NCI-H345 treated with DMSO at 0.1 percent for 48 hours (cell line): ENCODE data around the gene WFS1.

Source experiments
- DNase-seq: peaks from one replicate; lab custom pipeline; 2025; ENCODE audit not compliant: unreplicated experiment; lab: John Stamatoyannopoulos, UW

WFS1 gene

DNA sequence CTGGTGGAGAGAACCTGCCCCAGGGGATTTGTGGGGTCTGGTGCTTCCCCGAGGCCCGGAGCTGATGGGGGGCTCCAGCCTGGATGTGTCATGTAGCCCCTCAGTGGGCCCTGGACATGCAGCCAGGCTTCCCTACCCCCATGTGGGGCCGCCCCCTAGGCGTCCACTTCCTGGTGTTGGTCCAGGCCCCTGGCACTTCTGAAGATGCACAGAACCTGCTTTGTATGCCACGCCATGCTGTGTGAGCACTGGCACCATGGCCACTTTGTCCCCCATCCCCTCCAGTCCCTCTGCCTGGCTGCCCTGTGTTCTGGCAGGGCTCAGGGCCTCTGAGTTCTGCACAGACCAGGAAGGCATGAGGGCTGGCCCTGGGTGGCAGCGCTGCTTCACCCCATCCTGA lies 29.2 kb downstream of the WFS1 start:
- no peak for DNase-seq

DNA sequence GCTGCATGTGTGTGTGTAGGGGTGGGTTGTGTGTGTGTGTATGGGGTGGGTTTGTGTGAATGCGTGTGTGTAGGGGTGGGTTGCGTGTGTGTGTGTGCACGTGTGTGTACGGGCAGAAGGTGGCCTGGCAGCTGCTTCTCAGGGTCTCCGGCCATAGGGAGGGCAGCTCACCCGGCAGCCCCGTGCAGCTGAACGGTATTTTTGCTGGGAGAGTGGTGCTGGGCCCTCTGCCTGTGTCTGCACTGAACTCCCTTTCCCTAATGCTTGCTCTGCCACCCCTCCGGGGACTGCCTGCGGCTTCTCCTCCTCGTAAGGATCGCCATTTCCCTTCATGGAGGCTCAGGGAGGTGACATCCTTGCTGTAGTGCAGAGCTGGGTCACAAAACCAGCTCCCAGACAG lies 30.2 kb downstream of the WFS1 start:
- DNase-seq, result no peak

DNA sequence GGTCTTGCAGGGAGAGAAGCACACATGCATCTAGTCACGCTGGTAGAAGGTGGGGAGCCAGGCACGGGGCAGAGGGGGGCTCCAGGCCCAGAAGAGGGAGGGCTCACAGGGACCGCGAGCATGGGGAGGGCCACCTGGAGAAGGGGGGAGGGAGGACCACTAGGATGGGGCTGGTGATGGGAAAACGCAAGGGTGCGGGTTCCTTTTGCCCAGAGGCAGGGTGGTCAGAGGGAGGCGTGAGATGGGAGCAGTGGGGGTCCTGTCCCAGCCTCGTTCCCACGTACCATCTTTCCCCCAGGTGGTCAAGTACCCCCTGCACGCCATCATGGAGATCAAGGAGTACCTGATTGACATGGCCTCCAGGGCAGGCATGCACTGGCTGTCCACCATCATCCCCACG lies 30.7 kb downstream of the WFS1 start:
- no peak for DNase-seq

DNA sequence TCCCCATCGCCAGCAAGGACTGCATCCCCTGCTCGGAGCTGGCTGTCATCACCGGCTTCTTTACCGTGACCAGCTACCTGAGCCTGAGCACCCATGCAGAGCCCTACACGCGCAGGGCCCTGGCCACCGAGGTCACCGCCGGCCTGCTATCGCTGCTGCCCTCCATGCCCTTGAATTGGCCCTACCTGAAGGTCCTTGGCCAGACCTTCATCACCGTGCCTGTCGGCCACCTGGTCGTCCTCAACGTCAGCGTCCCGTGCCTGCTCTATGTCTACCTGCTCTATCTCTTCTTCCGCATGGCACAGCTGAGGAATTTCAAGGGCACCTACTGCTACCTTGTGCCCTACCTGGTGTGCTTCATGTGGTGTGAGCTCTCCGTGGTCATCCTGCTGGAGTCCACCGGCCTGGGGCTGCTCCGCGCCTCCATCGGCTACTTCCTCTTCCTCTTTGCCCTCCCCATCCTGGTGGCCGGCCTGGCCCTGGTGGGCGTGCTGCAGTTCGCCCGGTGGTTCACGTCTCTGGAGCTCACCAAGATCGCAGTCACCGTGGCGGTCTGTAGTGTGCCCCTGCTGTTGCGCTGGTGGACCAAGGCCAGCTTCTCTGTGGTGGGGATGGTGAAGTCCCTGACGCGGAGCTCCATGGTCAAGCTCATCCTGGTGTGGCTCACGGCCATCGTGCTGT lies 31.5 kb downstream of the WFS1 start:
- no peak for DNase-seq

DNA sequence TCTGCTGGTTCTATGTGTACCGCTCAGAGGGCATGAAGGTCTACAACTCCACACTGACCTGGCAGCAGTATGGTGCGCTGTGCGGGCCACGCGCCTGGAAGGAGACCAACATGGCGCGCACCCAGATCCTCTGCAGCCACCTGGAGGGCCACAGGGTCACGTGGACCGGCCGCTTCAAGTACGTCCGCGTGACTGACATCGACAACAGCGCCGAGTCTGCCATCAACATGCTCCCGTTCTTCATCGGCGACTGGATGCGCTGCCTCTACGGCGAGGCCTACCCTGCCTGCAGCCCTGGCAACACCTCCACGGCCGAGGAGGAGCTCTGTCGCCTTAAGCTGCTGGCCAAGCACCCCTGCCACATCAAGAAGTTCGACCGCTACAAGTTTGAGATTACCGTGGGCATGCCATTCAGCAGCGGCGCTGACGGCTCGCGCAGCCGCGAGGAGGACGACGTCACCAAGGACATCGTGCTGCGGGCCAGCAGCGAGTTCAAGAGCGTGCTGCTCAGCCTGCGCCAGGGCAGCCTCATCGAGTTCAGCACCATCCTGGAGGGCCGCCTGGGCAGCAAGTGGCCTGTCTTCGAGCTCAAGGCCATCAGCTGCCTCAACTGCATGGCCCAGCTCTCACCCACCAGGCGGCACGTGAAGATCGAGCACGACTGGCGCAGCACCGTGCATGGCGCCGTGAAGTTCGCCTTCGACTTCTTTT lies 32.2 kb downstream of the WFS1 start:
- DNase-seq, result no peak

DNA sequence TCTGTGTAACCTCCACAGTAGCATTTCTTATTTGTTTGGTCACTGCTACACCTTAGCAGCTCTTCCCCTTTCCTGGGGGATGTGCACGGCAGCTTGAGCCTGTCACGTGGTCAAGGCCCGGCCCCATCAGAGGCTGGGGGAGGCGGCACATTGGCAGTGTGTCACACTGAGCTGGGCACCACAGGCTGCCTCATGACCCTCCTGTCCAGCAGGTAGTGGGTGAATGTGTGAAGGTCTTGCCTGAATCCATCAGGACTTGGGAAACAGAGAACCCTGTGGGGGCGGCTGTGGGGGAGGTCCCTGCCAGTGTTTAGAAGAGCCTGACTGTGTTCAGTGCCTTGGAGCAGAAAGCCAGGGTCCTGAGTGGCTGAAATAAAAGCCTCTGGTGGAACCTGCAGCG lies 33.2 kb downstream of the WFS1 start:
- no peak for DNase-seq

DNA sequence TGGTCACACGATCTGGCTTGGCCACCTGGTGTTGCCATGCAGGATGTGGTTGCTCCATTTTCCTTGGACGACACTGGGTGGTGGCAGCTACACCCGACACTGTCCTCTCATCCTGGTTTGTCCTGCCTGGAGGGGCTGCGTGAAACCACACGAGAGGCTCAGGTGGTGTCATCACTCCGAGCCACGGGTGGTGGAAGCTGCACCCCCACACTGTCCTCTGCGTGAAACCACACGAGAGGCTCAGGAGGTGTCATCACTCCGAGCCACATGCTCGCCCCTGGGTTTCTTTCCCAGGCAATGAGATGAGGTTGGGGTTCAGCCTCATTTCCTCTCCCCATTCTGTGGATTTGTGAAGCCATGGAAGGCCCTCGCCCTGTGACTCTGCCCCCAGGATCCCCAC lies 34.3 kb downstream of the WFS1 start:
- no peak for DNase-seq

DNA sequence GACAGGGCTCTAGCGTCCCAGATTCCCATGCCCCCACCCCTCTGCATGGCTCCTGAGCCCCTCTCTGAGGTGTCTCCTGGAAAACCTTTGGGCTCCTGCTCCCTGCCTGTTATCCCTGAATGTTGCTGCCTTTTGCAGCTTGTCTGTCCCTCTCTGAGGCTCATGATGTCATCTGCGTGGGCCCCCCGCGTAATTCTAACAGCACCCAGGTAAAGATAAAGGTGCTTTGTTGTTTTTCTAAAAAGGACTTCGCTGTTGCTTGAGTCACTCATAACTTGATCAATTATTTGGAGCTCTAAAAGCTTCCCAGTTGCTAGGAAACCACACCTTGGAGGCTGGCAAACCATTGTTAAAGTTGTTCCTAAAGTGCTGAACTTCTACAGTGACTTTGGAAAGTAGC lies 36.6 kb downstream of the WFS1 start:
- no peak for DNase-seq

DNA sequence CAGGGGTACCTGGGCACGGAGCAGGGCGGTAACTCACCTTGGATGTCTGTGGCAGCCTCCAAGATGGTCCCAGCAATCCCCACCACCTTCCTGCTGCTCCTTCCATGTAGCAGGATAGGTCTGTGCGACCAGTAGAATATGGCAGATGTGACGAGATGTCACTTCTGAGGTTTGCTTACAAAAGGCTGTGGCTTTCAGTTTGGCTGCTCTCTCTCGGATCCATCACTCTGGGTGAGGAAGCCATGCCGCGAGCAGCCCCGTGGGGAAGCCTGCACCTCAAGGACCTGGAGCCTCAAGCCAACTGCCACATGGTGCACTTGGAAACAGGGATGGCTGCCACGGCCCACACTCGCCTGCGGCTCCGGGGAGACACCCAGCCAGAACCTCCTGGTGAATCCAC lies 37.6 kb downstream of the WFS1 start:
- DNase-seq, result no peak

DNA sequence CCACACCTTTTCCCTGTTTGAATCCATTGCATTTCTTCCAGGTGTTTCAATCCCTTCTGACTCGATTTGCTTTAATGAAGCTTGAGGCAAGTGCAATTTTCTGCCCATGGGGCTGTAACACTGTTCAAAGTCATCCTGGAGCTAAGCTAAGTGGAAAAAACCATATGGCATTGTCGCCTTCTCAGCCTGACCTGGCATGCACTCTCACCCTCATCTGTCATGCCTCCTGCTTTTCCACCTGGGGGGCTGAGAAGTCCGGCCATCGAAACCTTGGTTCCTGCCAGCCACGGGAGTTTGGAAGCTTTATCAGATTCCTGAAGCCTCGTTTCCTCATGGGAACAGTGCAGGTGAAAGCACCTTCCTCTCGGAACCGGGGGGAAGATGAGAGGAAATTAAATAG lies 38.2 kb downstream of the WFS1 start:
- no peak for DNase-seq

DNA sequence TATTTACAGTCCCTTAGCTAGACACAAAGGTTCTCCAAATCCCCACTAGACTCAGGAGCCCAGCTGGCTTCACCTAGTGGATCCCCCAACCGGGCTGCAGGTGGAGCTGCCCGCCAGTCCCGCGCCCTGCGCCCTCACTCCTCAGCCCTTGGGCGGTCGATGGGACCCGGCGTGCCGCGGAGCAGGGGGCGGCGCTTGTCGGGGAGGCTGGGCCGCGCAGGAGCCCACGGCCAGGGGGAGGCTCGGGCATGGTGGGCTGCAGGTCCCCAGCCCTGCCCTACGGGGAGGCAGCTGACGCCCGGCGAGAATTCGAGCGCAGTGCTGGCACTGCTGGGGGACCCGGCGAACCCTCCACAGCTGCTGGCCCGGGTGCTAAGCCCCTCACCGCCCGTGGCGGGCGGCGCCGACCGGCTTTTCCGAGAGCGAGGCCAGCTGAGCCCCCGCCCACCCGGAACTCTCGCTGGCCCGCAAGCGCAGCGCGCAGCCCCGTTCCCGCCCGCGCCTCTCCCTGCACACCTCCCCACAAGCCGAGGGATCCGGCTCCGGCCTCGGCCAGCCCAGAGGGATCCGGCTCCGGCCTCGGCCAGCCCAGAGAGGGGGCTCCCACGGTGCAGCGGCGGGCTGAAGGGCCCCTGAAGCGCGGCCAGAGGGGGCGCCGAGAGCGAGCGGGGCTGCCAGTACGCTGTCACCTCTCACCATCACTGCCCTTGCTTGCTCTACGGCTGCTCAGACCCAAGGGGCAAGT lies 39.4 kb downstream of the WFS1 start:
- DNase-seq, result peak; percentile 27

DNA sequence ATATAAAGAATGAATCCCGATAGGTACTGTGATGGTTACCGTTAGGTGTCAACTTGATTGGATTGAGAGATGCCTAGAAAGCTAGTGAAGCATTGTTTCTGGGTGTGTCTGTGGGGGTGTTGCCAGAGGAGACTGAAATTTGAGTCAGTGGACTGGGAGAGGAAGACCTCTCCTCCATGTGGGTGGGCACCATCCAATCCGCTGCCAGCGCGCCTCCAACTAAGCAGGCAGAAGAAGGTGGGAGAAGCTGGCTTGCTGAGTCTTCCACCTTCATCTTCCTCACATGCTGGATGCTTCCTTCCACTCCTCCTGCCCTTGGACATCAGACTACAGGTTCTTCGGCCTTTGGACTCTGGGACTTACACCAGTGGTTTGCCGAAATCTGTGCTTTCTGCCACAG lies 40.1 kb downstream of the WFS1 start:
- DNase-seq, result no peak

DNA sequence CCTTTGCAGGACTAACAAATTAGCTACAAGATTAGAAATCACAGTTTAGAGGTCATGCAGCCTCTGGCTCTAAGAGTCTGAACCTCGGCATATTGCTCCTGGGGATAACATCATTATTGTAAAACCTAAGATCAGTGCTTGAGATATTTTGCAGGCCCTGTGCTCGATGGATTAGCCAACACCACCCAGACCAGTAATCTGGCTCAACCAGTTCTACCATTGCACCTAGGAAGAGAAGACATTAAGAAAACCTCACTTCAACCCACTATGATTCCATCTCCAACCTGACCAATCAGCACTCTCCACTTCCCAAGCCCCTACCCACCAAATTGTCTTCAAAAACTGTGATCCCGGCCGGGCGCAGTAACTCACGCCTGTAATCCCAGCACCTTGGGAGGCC lies 43.6 kb downstream of the WFS1 start:
- no peak for DNase-seq

DNA sequence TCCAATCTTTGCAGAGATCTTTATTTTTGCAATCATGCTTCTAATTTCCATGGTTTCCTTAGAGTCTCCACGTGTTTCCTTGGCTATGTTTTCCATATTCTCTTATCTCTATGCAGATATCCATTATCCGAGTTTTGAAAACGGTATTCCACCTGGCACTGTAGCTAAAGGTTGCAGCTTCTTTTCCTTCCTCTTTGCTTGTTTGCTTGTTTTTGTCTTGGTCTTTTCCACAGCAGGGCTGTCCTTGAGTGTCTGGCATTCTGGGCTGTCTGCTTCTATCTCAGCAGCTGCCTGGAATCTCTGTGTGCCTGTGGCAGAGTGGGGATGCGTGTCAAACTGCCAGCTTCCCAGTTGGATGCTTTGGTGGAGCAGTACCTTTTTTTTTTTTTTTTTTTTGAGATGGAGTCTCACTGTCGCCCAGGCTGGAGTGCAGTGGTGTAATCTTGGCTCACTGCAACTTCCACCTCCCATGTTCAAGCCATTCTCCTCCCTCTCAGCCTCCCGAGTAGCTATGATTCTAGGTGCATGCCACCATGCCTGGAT lies 46.9 kb downstream of the WFS1 start:
- DNase-seq, result no peak

DNA sequence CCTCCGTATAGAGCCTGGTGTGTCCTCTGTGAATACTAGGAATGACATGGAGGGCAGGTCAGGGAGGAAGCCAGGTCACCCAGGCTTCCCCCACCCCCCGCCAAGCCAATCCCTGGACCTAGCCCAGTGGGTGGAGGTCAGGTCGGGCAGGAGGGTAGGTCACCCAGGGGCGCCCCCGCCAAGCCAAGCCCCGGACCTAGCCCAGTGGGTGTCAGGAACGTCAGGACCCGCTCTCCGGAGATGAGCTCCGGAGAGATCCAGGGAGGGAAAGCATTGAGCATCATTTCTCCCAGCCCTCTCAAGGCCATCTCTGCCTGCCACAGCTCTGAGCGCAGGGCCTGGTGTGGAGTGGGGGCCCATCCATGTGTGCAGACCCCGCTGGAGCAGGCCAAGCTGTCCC lies 48.6 kb downstream of the WFS1 start:
- no peak for DNase-seq

DNA sequence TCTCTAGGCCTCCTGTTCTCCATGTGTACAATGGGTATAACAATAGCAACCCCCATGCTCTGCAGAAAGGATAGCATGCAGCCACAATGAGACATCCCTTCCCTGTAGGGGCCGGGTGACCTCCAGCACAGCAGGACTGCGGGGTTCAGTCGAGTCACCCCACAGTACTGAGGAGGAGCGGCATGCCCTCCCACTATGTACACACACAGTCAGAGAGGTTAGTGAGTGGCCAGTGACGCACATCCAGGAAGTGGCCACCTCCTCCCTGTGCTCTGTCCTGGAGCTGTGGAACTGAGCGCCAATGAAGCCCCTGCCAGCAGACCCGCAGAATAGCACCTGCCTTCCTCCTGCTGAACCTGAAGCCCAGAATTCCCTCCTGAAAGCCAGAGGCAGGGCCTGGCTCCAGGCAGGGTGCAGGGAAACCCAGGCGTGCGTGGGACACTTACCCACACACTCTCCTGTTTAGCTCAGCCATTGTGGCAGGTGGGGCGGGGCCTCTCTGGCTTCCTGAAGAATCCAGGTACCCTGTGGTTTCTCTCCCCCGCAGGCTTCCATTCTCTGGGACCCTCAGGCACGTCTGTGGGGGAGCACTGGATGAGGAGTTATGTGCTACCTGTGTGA lies 50.0 kb downstream of the WFS1 start:
- DNase-seq, result no peak

DNA sequence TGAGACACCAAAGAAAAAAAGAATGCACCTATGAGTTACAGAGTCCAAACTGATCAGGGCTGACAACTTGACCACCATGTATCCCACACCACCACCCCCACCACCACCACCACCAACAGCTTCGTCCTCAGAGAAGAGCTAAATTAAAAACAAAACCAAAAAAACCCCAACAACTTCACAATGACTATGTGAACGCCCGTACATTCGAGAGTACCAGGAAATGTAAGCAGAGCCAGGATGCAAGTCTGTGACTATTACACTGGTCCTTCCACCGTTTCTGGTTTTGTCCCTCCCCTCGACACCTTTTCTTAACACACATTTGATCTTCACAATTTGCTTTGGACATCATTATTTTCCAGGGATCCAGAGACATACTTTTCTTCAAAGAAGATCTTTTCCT lies 51.0 kb downstream of the WFS1 start:
- no peak for DNase-seq

DNA sequence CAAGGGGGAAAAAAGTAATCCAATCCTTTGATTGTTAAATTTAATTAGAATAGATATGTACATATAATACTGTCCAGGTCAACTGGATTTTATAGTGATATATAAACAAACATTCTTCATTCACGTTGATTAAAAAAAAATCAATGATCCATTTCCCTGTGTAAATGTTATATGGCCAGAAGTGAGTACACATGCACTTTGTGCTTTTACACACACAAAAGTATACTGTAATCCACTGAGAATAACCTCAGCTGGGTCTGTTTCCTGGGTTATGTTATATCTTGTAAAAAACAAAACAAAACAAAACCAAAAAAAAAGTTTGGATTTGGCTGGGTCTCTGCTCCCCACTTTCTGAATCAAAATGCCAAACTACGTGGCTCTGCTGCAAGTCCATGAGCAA lies 51.7 kb downstream of the WFS1 start:
- no peak for DNase-seq

DNA sequence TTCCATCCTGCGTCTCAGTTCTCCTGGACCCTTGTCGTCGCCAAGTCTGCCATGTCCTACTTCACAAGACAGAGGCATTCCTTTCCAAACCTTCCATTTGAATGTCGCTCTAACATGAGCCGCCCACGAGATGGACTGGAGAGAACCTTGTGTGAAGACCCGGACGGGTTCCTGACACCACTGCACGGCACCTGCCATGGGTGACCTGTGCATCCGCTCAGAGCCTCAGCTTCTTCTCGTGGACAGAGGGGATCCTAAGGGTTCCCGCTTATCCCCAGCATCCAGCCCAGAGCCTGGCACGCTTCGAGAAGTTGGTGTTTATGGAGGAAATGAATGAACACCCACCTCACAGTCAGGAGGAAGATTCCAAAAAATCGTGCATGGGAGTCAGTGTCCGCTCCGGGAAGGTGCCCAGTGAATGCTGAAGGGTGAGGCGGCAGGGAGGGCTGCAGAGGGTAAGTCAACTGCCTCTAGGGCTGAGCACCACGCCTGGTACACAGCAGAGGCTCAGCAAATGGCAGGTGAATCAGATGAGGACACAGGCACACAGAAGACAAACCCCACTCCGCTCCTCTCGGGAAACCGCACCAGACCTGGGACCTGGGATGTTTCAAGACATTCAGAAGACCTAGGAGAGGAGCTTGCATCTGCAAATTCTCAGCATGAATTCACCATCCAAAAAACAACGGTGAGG lies 52.6 kb downstream of the WFS1 start:
- no peak for DNase-seq

DNA sequence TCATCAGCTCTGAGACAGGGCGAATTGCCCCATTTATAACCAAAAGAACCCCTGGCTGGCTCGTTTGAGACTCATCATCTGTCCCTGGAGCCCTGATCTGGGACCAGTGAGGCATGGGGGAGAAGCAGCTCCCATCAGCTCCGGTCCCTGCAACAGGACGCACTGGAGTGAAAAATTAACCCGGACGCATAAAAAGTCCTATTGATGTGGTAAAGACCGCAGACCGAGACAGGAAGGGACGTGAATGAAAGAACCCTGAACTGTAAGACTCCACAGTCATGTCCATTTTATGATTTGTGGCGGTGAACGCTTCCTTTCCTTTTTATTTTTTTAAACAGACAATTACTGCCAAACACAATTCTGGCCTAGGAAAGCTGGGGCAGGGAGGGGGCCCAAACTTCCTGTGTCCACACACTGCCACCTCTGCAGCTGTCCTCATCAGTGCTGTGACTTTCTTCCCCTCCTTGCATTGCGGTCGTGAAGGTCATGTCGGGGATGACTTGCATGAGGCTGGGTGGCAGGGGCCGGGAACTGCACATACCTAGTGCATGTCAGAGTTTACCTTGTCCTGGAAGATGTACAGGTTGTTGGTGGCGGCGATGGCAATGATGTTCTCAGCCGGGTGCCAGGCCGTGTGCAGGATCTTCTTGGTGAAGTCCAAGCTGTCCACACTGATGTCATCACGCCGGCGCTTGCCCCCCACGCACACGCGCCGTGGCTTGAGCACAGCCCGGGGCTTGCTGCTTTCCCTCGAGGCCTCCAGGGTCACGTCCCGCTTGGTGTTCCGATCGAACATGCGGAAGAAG lies 53.3 kb downstream of the WFS1 start:
- DNase-seq, result no peak
